Stimulated activated CD8-positive, alpha-beta memory T cell treated with anti-CD3 and anti-CD28 coated beads, Interleukin-7, amount 100 ng/mL, for 1 hour (primary cell): Measurements from ENCODE around the gene KDM2B.
A peak's percentile ranks its signal among the peaks of the same experiment; 100 is the strongest.
"Not testable (repeated sequence)": the region's sequence is repeated elsewhere in the genome, so short reads cannot be mapped to it uniquely, and the experiment has no call there.

Source experiments
- DNase-seq, 2 donors: peaks; one replicate each; pipeline ENCODE4 v3.0.0-alpha.2; 2020; ENCODE audit warnings: low read depth in 2 of 2

The KDM2B gene

GRCh38 chr12:121584885-121585284 lies 4.1 kb upstream of the KDM2B start:
- not testable (repeated sequence) for DNase-seq

DNA sequence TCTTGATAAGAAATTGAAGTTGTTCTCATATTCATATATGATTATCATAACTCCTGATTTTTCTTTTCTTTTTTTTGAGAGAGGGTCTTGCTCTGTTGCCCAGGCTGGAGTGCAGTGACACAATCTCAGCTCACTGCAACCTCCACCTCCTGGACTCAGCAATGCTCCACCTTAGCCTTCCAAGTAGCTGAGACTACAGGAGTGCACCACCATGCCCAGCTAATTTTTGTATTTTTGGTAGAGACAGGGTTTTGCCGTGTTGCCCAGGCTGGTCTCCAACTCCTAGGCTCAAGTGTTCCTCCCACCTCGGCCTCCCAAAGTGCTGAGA lies 2.5 kb upstream of the KDM2B start:
- not testable (repeated sequence) for DNase-seq

DNA sequence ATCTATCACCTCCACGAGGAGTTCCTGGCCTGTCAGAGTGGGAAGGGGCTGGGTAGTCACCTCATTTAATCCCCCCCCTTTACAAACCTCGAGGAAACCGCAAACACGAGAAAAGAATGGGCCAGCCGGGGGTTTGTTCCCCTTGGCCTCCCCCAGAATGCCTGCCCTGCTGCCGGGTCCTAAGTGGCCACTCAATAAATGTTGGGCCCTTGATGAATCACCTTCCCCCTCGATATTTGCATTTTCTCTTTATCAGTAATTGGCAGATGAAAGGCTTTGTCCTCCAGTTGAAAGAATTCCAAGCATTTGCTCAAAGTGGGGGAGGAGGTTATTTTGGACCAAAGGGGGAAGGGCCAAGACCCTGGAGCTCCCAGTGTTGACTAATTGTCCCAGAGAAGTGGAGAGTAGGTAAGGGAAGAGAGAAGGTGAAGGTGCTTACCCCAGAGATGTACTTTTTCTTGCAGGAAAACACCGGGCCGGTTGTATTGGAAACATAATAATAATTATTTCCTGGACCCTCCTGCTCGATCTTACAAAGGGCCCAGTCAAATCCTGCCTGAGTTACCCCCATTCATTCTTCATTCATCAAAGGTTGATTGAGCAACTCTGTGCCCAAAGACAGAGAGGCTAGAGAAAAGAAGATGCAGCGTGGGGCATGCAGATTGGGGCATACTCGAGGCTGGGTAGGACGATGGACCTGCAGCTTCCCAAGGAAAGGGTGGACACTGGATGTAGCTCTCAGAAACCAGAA lies 1.9 kb upstream of the KDM2B start:
- no peak for DNase-seq

DNA sequence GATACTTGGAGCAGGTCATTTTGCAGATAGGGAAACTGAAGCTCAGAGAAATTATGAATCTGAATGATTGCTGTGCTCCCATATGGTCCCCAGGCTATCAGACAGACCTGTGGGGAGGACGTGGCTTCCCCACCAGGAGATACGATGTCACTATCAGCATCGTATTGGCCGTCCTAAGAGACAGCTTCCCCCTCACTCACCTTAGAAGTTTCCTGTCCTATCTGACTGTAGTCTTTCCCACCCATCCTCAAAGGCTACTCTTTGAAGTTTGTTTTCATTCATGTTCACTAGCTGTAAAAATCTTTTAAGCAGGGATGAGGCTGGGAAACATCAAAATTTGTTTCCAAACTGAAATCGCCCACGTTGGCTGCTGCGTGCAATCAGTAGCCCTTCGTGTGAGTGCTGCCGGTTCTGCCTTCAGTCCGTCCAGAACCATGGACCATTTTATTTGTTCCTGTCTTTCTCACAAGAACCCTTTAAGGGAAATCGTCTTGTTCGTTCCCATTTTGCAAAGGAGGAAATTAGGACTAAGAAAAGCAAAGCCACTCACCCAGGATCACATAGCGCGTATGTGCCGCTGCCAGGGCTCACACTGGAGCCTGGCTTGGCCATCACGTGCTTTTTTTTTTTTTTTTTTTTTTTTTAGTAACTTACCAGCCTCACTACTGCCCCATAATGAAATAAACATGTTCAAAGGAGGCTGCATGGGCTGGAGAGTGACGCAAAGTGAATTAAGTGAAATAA lies 1.0 kb upstream of the KDM2B start:
- no peak for DNase-seq

- peak; percentile 47 to 56 for DNase-seq
Measured at GRCh38 chr12:121579981-121580868, 598 bp downstream of the KDM2B start.

- no peak for DNase-seq
Measured at GRCh38 chr12:121579190-121579791, 1.5 kb downstream of the KDM2B start.

DNA sequence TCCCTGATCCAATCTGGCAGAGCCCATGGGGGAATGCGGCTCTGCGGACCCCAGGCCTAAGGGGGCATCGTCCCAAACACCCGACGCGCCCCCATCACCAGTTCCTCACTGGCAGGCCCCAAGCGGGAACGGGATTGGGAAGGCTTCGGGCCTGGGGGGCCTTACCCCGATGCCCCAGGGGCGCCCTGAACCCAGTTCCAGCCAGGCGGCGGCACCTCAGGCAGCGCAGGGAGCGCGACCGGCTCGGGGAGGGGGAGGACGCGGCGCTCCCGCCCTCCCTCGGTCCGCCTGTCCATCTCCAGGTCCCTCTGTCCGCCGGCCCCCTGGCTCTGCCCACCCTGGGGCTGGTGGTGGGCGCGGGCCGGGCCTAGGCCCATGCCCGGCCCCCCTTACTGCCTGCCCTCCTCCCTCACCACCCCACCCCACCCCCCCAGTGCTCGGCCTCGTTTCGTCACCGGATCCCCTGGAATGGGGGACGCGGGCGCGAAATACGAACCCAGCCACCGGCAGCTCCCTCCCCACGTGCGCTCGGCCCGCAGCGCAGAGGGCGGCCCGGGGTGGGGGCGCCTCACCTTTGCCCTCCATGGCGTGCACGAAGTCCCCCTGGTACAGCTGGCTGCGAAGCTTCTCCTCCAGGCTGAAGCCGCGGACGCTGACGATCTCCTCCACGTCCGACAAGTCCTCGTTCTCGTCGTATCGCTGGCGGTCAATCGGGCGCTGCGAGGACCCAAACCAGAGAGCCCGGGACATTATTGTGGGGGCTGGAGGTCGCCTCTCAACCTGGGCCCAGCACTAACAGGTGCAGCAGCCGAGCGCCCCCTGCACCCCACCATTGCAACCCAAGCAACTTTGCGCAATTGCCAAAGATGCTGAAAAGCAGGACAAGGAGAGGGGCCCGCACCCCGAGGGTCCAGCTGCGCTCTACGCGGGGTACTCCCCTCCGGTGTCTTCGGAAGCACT lies 2.3 kb downstream of the KDM2B start:
- DNase-seq = no peak

- DNase-seq = no peak
Measured at GRCh38 chr12:121577443-121578180, 3.2 kb downstream of the KDM2B start.

- no peak for DNase-seq
Measured at GRCh38 chr12:121576851-121577391, 3.9 kb downstream of the KDM2B start.

DNA sequence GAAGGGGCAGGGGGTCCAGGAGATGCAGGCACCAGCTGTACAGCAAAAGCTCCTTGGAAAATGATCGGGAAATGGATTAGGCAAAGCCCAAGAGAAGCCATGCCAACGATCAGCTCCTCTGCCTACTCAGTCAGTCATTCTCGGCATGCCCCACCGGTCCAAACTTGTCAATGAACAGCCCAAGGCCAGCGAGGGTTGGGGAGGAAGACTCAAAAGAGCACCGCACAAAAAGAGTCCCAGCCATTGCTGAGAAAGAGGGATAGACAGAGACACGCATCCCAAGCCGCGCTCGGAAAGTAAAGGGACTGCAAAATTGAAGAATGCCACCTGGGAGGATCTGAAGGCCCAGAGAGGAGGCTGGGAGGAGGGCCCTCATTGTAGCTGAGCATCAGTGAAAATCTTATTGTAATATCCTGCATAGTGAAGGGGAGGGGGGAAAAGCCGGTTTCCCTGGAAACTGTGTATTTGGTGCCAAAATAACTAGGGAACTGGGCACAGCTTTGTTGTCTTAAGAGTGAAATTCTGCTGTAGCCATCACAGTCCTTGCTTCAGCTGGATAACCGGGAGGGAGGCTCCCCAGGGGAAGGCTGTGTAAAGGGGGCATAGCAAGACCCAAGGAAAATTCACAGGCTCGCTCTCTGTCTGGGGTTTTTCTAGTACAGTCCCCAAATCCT lies 4.7 kb downstream of the KDM2B start:
- no peak for DNase-seq

DNA sequence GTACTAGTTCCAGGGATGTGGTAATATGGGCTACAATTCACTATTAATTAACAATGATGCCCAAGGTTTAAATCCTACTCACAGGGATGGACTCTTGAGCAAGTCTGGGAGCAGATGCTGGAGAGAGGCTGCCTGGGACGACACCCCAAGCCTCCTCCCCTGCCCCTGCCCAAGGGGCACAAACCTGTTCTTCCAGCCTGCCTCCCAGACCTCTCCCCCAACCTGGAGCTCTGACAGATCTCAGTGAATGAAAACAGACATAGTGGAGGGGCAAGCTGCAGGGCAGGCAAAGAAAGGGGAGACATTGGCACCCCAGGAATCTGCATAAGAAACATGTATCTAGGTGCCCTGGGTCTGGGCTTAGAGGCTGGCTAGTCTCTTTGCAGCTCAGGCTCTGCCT lies 5.8 kb downstream of the KDM2B start:
- no peak for DNase-seq

GRCh38 chr12:121574025-121574424 lies 6.8 kb downstream of the KDM2B start:
- no peak for DNase-seq

GRCh38 chr12:121571920-121572319 lies 8.9 kb downstream of the KDM2B start:
- no peak for DNase-seq

GRCh38 chr12:121570467-121571283 lies 10.1 kb downstream of the KDM2B start:
- DNase-seq = no peak

DNA sequence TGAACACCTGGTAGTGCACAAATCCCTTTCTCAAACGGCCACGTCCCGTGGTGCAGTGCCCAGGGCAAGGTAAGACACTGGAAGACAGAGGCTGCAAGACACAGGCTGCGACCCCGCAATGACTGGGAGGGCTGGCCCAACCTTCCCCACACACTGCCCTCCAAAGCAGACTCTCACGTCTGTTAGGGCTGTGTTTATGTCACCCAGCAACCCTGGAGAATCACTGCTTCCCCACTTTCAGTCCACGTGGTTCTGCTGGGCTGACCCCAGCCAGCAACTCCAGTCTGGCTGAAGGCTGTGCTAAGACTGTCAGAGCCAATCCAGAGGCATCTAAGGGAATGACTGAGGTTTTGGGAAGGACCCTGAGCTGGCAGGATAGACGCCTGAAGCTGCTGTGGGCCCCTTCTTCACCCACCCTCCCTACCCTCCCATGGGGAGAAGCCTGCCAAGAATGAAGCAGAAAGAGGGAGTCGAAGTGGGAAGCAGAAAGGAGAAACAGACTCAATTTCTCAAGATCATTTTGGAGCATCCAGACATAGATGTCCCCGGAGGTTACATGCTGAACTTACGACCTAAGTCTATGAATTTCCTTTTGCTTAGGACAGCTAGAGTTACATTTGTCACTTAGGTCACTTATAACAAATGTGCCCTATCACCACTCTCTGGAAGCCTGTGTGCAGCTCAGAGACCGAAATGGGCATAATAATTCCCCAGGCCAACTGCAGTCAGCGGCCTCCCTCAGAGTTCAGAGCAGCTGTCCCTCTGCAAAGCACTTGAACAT lies 11.7 kb downstream of the KDM2B start:
- DNase-seq = no peak

DNA sequence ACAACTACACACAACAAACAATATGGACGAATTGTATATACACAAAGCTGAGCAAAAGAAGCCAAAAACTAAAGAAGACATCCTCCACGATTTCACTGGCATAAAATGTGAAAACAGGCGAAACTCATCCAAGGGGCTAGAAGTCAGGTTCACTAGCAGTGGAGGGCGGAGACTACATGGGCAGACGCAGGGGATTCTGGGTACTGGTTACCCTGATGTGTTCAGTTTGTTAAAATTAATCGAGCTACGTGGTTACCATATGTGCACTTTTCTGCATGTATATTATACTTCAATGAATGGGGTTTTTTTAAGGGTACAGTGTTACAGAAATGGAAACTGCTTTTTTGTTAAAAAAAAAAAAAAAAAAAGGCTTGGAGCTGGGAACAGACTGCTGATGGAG lies 12.3 kb downstream of the KDM2B start:
- DNase-seq = no peak

GRCh38 chr12:121565076-121565475 lies 15.7 kb downstream of the KDM2B start:
- DNase-seq = no peak

DNA sequence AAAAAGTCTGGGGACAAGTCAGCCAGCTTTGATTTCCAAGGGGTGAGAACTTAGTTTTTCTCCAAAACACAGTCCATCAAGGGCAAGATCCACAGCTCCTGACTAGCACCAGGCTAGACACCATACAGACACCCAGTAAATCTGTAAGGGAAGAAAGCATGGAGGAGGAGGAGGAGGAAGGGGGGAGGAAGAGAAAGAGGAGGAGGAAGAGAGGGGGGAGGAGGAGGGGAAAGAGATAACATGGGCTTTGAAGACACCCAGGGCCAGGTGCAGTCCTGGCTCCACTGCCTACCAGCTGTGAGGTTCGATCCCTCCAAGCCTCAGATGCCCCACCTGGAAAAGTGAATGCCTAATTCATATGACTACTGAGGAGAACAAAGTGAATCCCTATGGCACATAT lies 18.3 kb downstream of the KDM2B start:
- no peak for DNase-seq
